Measurements from ENCODE around the gene SESN3.

SESN3 gene

DNA sequence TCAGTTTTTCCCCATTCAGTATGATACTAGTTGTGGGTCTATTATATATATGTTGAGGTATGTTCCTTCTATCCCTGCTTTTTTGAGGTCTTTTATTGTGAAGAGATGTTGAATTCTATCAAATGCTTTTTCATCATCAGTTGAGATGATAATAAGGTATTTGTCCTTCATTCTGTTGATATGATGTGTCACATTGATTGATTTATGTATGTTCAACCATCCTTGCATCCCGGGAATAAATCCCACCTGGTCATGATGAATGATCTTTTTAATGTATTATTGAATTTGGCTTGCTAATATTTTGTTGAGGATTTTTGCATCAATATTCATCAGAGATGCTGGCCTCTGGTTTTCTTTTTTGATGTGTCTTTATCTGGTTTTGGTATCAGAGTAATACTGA lies 115.4 kb downstream of the SESN3 start:
- DNase-seq: no peak
